OCI-LY3 (cell line): ENCODE results near the gene MINDY4.

Experiments
- H2AFZ ChIP-seq: fragments of 200-600, 300-600 bp; shearing (Covaris generic); 2 replicates; pipeline ENCODE4 v1.6.0; 2014; ENCODE audit warnings: antibody characterized with exemption, low read depth, low read length
- H3K27ac ChIP-seq: fragments of 200-600, 300-600 bp; sonication (generic); 2 replicates; pipeline ENCODE4 v1.5.1; 2014; ENCODE audit warnings: mild to moderate bottlenecking, low read length, moderate library complexity, mixed read lengths
- H3K27me3 ChIP-seq: fragments of 200-600, 300-600 bp; sonication (generic); 2 replicates; pipeline ENCODE4 v1.6.1; 2014; ENCODE audit warnings: low read depth, low read length, mixed read lengths
- H3K36me3 ChIP-seq: fragments of 200-600, 300-600 bp; sonication (generic); replicated peaks from 2 replicates; pipeline ENCODE3; 2014; ENCODE audit warnings: low read depth, low read length, mixed read lengths
- H3K4me1 ChIP-seq: fragments of 300-600, 200-600 bp; sonication (generic); 2 replicates; pipeline ENCODE4 v1.6.1; 2014; ENCODE audit warnings: low read length, mixed read lengths
- H3K4me2 ChIP-seq: fragments of 200-600, 300-600 bp; sonication (generic); 2 replicates; pipeline ENCODE4 v1.6.1; 2014; ENCODE audit warnings: low read length, mixed read lengths
- H3K4me3 ChIP-seq: fragments of 300-600, 200-600 bp; sonication (generic); 2 replicates; pipeline ENCODE4 v1.5.1; 2014; ENCODE audit warnings: antibody characterized with exemption, mild to moderate bottlenecking, low read length, moderate library complexity
- H3K79me2 ChIP-seq: fragments of 300-600, 200-600 bp; shearing (Covaris generic); 2 replicates; pipeline ENCODE4 v1.6.1; 2014; ENCODE audit warnings: mild to moderate bottlenecking, low read length, mixed read lengths
- H3K9ac ChIP-seq: fragments of 300-600, 200-600 bp; shearing (Covaris generic); 2 replicates; pipeline ENCODE4 v1.6.0; 2014; ENCODE audit warnings: mild to moderate bottlenecking, low read length, moderate library complexity
- H3K9me3 ChIP-seq: fragments of 200-600, 300-600 bp; shearing (Covaris generic); 2 replicates; pipeline ENCODE4 v1.6.1; 2014; ENCODE audit warnings: low read length, mixed read lengths; ENCODE audit not compliant: insufficient read depth
- H4K20me1 ChIP-seq: fragments of 200-600, 300-600 bp; sonication (generic); 2 replicates; pipeline ENCODE4 v1.6.1; 2016; ENCODE audit warnings: low read length, mixed read lengths; ENCODE audit not compliant: insufficient read depth
- EZH2phosphoT487 ChIP-seq: fragments of 200-600 bp; shearing (Covaris generic); IDR thresholded peaks from 2 replicates; pipeline ENCODE4 v1.6.1; 2018; ENCODE audit warnings: antibody characterized with exemption, mixed run types, low read depth
- TF ChIP-seq, protein P1 (sequence below): fragments of 200-600, 300-600 bp; sonication (generic); IDR thresholded peaks from 2 replicates; pipeline ENCODE4 v1.5.1; 2014; ENCODE audit warnings: antibody characterized with exemption, low read length, low read depth

MINDY4 gene

DNA sequence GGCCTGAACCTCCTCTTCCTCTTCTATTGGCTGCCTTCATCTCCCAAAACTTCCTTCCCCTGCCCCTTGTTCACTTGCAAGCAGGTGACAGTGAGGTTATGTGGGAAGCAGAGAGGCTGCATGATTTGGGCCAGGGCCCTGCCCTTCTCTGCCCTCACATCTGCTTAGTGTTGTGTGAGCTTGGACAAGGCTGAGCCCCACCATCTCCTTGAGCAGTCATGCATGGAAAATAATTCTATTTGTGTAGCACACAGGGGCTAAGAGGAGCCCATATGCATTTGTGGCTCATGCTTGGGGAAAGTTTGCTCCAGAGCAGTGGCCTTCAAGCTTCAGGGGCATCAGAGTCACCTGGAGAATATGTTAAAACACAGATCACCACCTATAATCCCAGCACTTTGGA lies 113.7 kb downstream of the MINDY4 start:
- Histone ChIP-seq H3K4me2 (no peak overlapping the region), H3K9ac (no peak overlapping the region)

DNA sequence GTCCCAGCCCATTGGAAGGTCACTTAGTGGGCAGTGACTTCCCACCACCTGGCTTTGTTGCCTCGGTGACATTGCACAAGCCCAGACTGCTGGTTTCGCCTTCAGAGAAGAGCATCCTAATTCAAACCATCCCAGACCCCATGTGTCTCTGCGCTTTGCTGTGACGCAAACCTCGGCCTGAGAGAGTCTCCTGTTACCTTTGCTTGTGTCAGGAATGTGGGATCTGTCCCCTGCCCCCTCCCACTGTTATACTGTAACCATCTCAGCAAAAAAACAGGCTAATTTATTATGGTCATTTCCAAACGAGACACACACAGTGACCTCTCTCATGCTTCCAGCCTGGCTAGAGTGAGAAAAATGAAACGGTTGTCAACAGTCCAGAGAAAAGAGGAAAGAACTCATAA lies 115.4 kb downstream of the MINDY4 start:
- Histone ChIP-seq H3K79me2 (no peaks in the 10 kb centered on the region), H3K4me2 (no peak overlapping the region), H3K27me3 (no peaks in the 10 kb centered on the region), H3K9me3 (no peaks in the 10 kb centered on the region), H3K36me3 (no peaks in the 10 kb centered on the region), H3K4me3 (no peak overlapping the region), H3K4me1 (no peaks in the 10 kb centered on the region), H2AFZ (no peak overlapping the region), H3K27ac (no peak overlapping the region), H3K9ac (no peak overlapping the region), H4K20me1 (no peaks in the 10 kb centered on the region)
- TF ChIP-seq, protein P1, sequence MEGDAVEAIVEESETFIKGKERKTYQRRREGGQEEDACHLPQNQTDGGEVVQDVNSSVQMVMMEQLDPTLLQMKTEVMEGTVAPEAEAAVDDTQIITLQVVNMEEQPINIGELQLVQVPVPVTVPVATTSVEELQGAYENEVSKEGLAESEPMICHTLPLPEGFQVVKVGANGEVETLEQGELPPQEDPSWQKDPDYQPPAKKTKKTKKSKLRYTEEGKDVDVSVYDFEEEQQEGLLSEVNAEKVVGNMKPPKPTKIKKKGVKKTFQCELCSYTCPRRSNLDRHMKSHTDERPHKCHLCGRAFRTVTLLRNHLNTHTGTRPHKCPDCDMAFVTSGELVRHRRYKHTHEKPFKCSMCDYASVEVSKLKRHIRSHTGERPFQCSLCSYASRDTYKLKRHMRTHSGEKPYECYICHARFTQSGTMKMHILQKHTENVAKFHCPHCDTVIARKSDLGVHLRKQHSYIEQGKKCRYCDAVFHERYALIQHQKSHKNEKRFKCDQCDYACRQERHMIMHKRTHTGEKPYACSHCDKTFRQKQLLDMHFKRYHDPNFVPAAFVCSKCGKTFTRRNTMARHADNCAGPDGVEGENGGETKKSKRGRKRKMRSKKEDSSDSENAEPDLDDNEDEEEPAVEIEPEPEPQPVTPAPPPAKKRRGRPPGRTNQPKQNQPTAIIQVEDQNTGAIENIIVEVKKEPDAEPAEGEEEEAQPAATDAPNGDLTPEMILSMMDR: no peak
- no peak for TF ChIP-seq EZH2phosphoT487

More for the DNA sequence above, 113.7 kb downstream of the MINDY4 start:
- Histone ChIP-seq H3K27me3 (no peaks in the 10 kb centered on the region), H4K20me1 (no peaks in the 10 kb centered on the region), H3K4me3 (no peak overlapping the region), H2AFZ (no peak overlapping the region), H3K9me3 (no peaks in the 10 kb centered on the region), H3K4me1 (no peaks in the 10 kb centered on the region), H3K27ac (no peak overlapping the region), H3K79me2 (no peaks in the 10 kb centered on the region), H3K36me3 (no peaks in the 10 kb centered on the region)
- TF ChIP-seq EZH2phosphoT487: no peak
- TF ChIP-seq, protein P1: no peak

DNA sequence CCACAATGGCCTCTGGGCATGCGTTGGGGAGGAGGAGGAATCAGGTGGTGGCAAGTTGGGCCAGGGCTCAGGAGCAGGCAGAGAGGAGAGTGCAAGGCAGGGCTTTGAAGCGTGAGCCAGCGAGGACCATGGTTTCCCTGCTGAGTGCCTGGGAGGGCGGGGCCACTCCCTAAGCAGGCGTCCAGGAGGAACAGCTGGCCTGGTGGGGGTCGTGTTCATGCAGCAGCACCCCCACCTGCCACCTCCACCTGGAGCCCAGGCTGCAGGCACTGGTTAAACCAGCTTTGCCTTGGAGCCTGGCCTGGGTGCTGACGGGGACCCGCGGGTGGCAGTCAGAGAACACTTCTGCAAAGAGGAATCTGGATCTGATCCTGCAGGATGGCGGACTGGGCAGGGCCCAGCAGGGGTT lies 116.3 kb downstream of the MINDY4 start:
- no peaks in the 10 kb centered on the region for H3K79me2 ChIP-seq

DNA sequence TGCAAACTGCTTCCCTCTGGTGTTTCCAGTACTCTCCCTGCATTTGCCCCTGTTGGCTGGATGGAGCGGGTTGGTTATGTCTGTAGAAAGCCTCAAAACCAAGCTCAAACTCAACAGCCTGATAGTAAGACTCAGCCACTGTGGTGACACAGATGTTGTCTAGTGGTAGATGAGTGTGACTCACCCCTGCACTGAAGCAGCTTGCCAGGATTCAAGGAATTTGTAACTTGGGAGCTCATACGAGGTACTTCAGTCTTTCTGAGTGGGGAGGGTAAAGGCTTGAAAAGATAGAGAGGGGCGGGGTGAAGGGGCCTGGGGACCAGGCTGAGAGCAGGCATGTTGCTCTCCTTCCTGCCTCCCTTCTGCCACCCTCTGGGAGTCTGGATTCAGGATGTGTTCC lies 117.5 kb downstream of the MINDY4 start:
- no peaks in the 10 kb centered on the region for H3K79me2 ChIP-seq
- H3K4me2 ChIP-seq: no peak overlapping the region
- no peak overlapping the region for H2AFZ ChIP-seq
- TF ChIP-seq, protein P1: no peak
- TF ChIP-seq EZH2phosphoT487: no peak
- H4K20me1 ChIP-seq: no peaks in the 10 kb centered on the region
- no peak overlapping the region for H3K9ac ChIP-seq
- no peaks in the 10 kb centered on the region for H3K4me1 ChIP-seq
- H3K4me3 ChIP-seq: no peak overlapping the region
- H3K9me3 ChIP-seq: no peaks in the 10 kb centered on the region
- no peak overlapping the region for H3K27ac ChIP-seq
- no peaks in the 10 kb centered on the region for H3K27me3 ChIP-seq
- no peaks in the 10 kb centered on the region for H3K36me3 ChIP-seq

More for the DNA sequence above, 116.3 kb downstream of the MINDY4 start:
- H3K9me3 ChIP-seq: no peaks in the 10 kb centered on the region
- H3K27ac ChIP-seq: no peak overlapping the region
- H4K20me1 ChIP-seq: no peaks in the 10 kb centered on the region
- TF ChIP-seq, protein P1: no peak
- TF ChIP-seq EZH2phosphoT487: no peak
- no peak overlapping the region for H2AFZ ChIP-seq
- no peaks in the 10 kb centered on the region for H3K27me3 ChIP-seq
- no peaks in the 10 kb centered on the region for H3K36me3 ChIP-seq
- H3K4me2 ChIP-seq: no peak overlapping the region
- H3K4me3 ChIP-seq: no peak overlapping the region
- no peak overlapping the region for H3K9ac ChIP-seq
- H3K4me1 ChIP-seq: no peaks in the 10 kb centered on the region
